Neural progenitor cell (in vitro differentiated cells): ENCODE data around the gene LGALS7B. TPM values are rescaled to one million over a fixed set of nuclear protein-coding genes. Genes with fewer than 3 reads are reported as not detected.

ENCODE experiments used
- DNase-seq: peaks from one replicate; pipeline ENCODE4 v3.0.0-alpha.2; 2016; ENCODE audit warnings: low spot score
- H2AFZ ChIP-seq: fragments of 200-600 bp; sonication (generic); replicated peaks from 2 replicates; pipeline ENCODE4 v1.6.1; 2016; ENCODE audit warnings: antibody characterized with exemption
- H3F3A ChIP-seq: fragments of 200-600 bp; sonication (generic); 2 replicates; pipeline ENCODE4 v1.6.1; 2016; ENCODE audit warnings: antibody characterized with exemption, low read depth
- H3K27ac ChIP-seq: fragments of 200-600 bp; sonication (generic); 2 replicates; pipeline ENCODE4 v1.5.1; 2016; ENCODE audit warnings: mild to moderate bottlenecking
- H3K27me3 ChIP-seq: fragments of 200-600 bp; sonication (generic); 2 replicates; pipeline ENCODE4 v1.6.1; 2016; ENCODE audit warnings: mild to moderate bottlenecking, moderate library complexity
- H3K36me3 ChIP-seq: fragments of 200-600 bp; sonication (generic); 2 replicates; pipeline ENCODE4 v1.5.1; 2016
- H3K4me1 ChIP-seq: fragments of 200-600 bp; sonication (generic); 2 replicates; pipeline ENCODE4 v1.6.1; 2016; ENCODE audit warnings: mixed run types
- H3K4me2 ChIP-seq: fragments of 200-600 bp; sonication (generic); 2 replicates; pipeline ENCODE4 v1.6.1; 2016
- H3K4me3 ChIP-seq: fragments of 200-600 bp; sonication (generic); 2 replicates; pipeline ENCODE4 v1.5.1; 2016
- H3K79me2 ChIP-seq: fragments of 200-600 bp; sonication (generic); 2 replicates; pipeline ENCODE4 v1.6.1; 2016; ENCODE audit warnings: low read depth
- H3K9ac ChIP-seq: fragments of 200-600 bp; sonication (generic); 2 replicates; pipeline ENCODE4 v1.6.1; 2016
- H3K9me3 ChIP-seq: fragments of 200-600 bp; sonication (generic); 2 replicates; pipeline ENCODE4 v1.5.1; 2016; ENCODE audit warnings: low read depth
- H4K20me1 ChIP-seq: fragments of 200-600 bp; sonication (generic); 2 replicates; pipeline ENCODE4 v1.6.1; 2016; ENCODE audit warnings: low read depth
- H3K27ac Mint-ChIP-seq: 3 replicates; pipeline ENCODE4 v1.8.0; 2021; ENCODE audit warnings: mixed read lengths
- H3K27me3 Mint-ChIP-seq: 2 replicates; pipeline ENCODE4 v1.8.0; 2022; ENCODE audit warnings: low read depth, mild to moderate bottlenecking, inconsistent platforms, moderate library complexity, mixed read lengths; ENCODE audit not compliant: insufficient read depth
- H3K36me3 Mint-ChIP-seq: 3 replicates; pipeline ENCODE4 v1.8.0; 2021; ENCODE audit warnings: mixed read lengths
- H3K4me1 Mint-ChIP-seq: 3 replicates; pipeline ENCODE4 v1.8.0; 2021; ENCODE audit warnings: mixed read lengths
- H3K4me3 Mint-ChIP-seq: 3 replicates; pipeline ENCODE4 v1.8.0; 2021; ENCODE audit warnings: mild to moderate bottlenecking, moderate library complexity, mixed read lengths
- H3K9me3 Mint-ChIP-seq: 3 replicates; pipeline ENCODE4 v1.8.0; 2020; ENCODE audit warnings: mixed read lengths
- CTCF ChIP-seq: fragments of 200-600 bp; sonication (generic); IDR thresholded peaks from 2 replicates; pipeline ENCODE4 v1.5.1; 2017; ENCODE audit warnings: antibody characterized with exemption, mild to moderate bottlenecking
- EZH2 ChIP-seq: fragments of 200-600 bp; sonication (generic); IDR thresholded peaks from 2 replicates; pipeline ENCODE4 v1.6.1; 2017; ENCODE audit warnings: antibody characterized with exemption, mild to moderate bottlenecking, moderate library complexity
- EZH2phosphoT487 ChIP-seq: fragments of 200-600 bp; sonication (generic); IDR thresholded peaks from 2 replicates; pipeline ENCODE4 v1.6.1; 2017; ENCODE audit warnings: antibody characterized with exemption
- total RNA-seq: library from RNA; depleted of rRNA; stranded (reverse); fragments of >200 nt; gene quantifications from 2 replicates; pipeline ENCODE4 v1.2.3, GENCODE V29; 2015; ENCODE audit warnings: low replicate concordance

The LGALS7B gene
- total RNA-seq: not detected in 2 replicates

GRCh38 chr19:38788478-38789243, at the start of gene LGALS7B:
TSS of gene LGALS7B (plus strand) at chr19:38789200. CDS start at chr19:38789227, 27 bp downstream.
- Mint-ChIP-seq H3K9me3 (peaks cover 2% of the 10 kb centered on the region), H3K36me3 (no peaks in the 10 kb centered on the region), H3K27me3 (peaks cover 2% of the 10 kb centered on the region), H3K4me1 (peaks cover 3% of the 10 kb centered on the region), H3K27ac (peak within 1 kb of the TSS; percentile 14), H3K4me3 (peak within 1 kb of the TSS; percentile 41)
- Histone ChIP-seq H3K36me3 (no peaks in the 10 kb centered on the region), H3K27ac (no peak within 1 kb of the TSS), H3K4me1 (no peaks in the 10 kb centered on the region), H3K9me3 (no peaks in the 10 kb centered on the region), H3K79me2 (no peaks in the 10 kb centered on the region), H3K4me3 (no peak within 1 kb of the TSS), H3F3A (no peaks in the 10 kb centered on the region), H3K27me3 (no peaks in the 10 kb centered on the region), H3K9ac (no peak within 1 kb of the TSS), H2AFZ (no peak within 1 kb of the TSS), H4K20me1 (no peaks in the 10 kb centered on the region), H3K4me2 (no peak within 1 kb of the TSS)
- TF ChIP-seq EZH2: no peak
- TF ChIP-seq EZH2phosphoT487: no peak
- no peak for TF ChIP-seq CTCF
- no peak for DNase-seq

- Mint-ChIP-seq H3K36me3 (peaks cover 2% of the 10 kb centered on the region), H3K4me1 (peaks cover 8% of the 10 kb centered on the region), H3K4me3 (no peak overlapping the region), H3K27ac (peak overlapping the region; percentile 72), H3K9me3 (no peaks in the 10 kb centered on the region), H3K27me3 (peaks cover 17% of the 10 kb centered on the region)
- Histone ChIP-seq H4K20me1 (peaks cover 4% of the 10 kb centered on the region), H3K27ac (no peak overlapping the region), H2AFZ (no peak overlapping the region), H3K9ac (no peak overlapping the region), H3K9me3 (no peaks in the 10 kb centered on the region), H3K4me3 (no peak overlapping the region), H3K4me2 (no peak overlapping the region), H3K27me3 (peaks cover 22% of the 10 kb centered on the region), H3K36me3 (no peaks in the 10 kb centered on the region), H3F3A (peaks cover 8% of the 10 kb centered on the region), H3K79me2 (no peaks in the 10 kb centered on the region), H3K4me1 (peaks cover 8% of the 10 kb centered on the region)
- TF ChIP-seq EZH2 (no peak), EZH2phosphoT487 (no peak), CTCF (no peak)
- DNase-seq: no peak
Observed at GRCh38 chr19:38739440-38740256, 49.4 kb upstream of the LGALS7B start.

DNA sequence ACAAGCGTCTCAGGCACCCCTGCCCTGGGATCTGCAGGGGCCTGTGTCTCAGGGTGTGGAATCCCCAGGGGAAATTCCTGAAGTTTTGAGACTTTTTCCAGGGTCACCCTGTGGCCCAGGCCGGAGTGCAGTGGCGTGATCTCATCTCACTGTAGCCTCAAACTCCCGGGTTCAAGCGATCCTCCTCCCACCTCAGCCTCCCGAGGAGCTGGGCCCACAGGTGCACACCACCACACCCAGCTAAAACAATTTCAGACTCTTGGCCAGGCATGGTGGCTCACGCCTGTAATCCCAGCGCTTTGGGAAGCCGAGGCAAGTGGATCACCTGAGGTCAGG, 48.8 kb upstream of the LGALS7B start:
- peaks cover 15% of the 10 kb centered on the region for H3K27me3 Mint-ChIP-seq
- H3K9me3 ChIP-seq: no peaks in the 10 kb centered on the region
- peaks cover 2% of the 10 kb centered on the region for H3K36me3 Mint-ChIP-seq
- H3K36me3 ChIP-seq: no peaks in the 10 kb centered on the region
- H3K27me3 ChIP-seq: peaks cover 22% of the 10 kb centered on the region
- no peak overlapping the region for H3K9ac ChIP-seq
- H3K4me3 ChIP-seq: no peak overlapping the region
- no peaks in the 10 kb centered on the region for H3K9me3 Mint-ChIP-seq
- DNase-seq: no peak
- H3K4me2 ChIP-seq: no peak overlapping the region
- TF ChIP-seq EZH2phosphoT487 (no peak), CTCF (no peak), EZH2 (no peak)
- H3K4me1 ChIP-seq: peaks cover 4% of the 10 kb centered on the region
- H3K4me3 Mint-ChIP-seq: no peak overlapping the region
- no peaks in the 10 kb centered on the region for H4K20me1 ChIP-seq
- peaks cover 2% of the 10 kb centered on the region for H3F3A ChIP-seq
- no peak overlapping the region for H2AFZ ChIP-seq
- no peak overlapping the region for H3K27ac Mint-ChIP-seq
- H3K4me1 Mint-ChIP-seq: peaks cover 6% of the 10 kb centered on the region
- H3K79me2 ChIP-seq: no peaks in the 10 kb centered on the region
- no peak overlapping the region for H3K27ac ChIP-seq
